Testis (tissue), 2 donors: Measurements from ENCODE around the gene RYR3.

Experiments
- CTCF ChIP-seq, 3 experiments: fragments of 450-650 bp in 2 of 3; fragments of 200-600 bp in 1 of 3; sonication (generic) in 1 of 3; IDR thresholded peaks; one replicate each; pipeline ENCODE4 v1.5.1; 2016 to 2019; ENCODE audit warnings: antibody characterized with exemption in 3 of 3, mild to moderate bottlenecking in 2 of 3, moderate library complexity in 1 of 3
- POLR2A ChIP-seq: fragments of 450-650 bp; IDR thresholded peaks from one replicate; pipeline ENCODE4 v1.6.1; 2017; ENCODE audit warnings: antibody characterized with exemption, mild to moderate bottlenecking, moderate library complexity

- no peak for TF ChIP-seq POLR2A
- no peak for TF ChIP-seq CTCF (IDR thresholded peaks at IDR 0.05)
These were observed 413.7 kb downstream of the RYR3 start for GRCh38 chr15:33724321-33725036.
